ENCODE results near the gene TNN. TPM values are rescaled to one million over a fixed set of nuclear protein-coding genes. Genes with fewer than 3 reads are reported as not detected.

Gene TNN
- polyA plus RNA-seq, 6 donors from 2014 or later, result 0.06 TPM; not detected in 5

GRCh38 chr1:175179837-175180590 lies 112.4 kb downstream of the TNN start:
- Mint-ChIP-seq H3K27ac (peak overlapping the region; percentile 69 to 98 (median 90)), H3K27me3 (no peaks in the 10 kb centered on the region), H3K4me3 (peak overlapping the region in 7 of 8 donors; percentile 24 to 85 (median 58)), H3K9me3 (peaks cover 0 to 1% (median 0%) of the 10 kb centered on the region in 7 donors), H3K4me1 (peaks cover 79 to 97% (median 89%) of the 10 kb centered on the region in 3 donors), H3K36me3 (peaks cover 33 to 35% of the 10 kb centered on the region in 2 donors)
- ATAC-seq (ENCODE audit: low read depth in 2 of 2) (peak; percentile 27 to 51), DNase-seq (no peak)

- Mint-ChIP-seq H3K4me1 (peaks cover 90 to 100% (median 98%) of the 10 kb centered on the region in 3 donors), H3K27ac (peak overlapping the region; percentile 61 to 94 (median 86)), H3K36me3 (peaks cover 35 to 48% of the 10 kb centered on the region in 2 donors), H3K27me3 (no peaks in the 10 kb centered on the region), H3K4me3 (peak overlapping the region in 6 of 8 donors; percentile 17 to 85 (median 64)), H3K9me3 (no peaks in the 10 kb centered on the region)
- ATAC-seq (ENCODE audit: low read depth in 2 of 2) (no peak), DNase-seq (no peak)
These were observed 114.6 kb downstream of the TNN start for GRCh38 chr1:175182201-175182746.

- no peak for ATAC-seq (ENCODE audit: low read depth in 2 of 2)
- peaks cover 91 to 100% (median 98%) of the 10 kb centered on the region in 3 donors for H3K4me1 Mint-ChIP-seq
- peak overlapping the region in 5 of 6 donors; percentile 38 to 90 (median 83) for H3K27ac Mint-ChIP-seq
- DNase-seq, result no peak
- no peaks in the 10 kb centered on the region for H3K27me3 Mint-ChIP-seq
- no peaks in the 10 kb centered on the region for H3K9me3 Mint-ChIP-seq
- peaks cover 48 to 49% of the 10 kb centered on the region in 2 donors for H3K36me3 Mint-ChIP-seq
- peak overlapping the region; percentile 47 to 86 (median 68) for H3K4me3 Mint-ChIP-seq
These were observed 116.0 kb downstream of the TNN start for GRCh38 chr1:175183586-175183985.

- H3K9me3 Mint-ChIP-seq, result no peaks in the 10 kb centered on the region
- ATAC-seq (ENCODE audit: low read depth in 2 of 2), result no peak
- DNase-seq, result no peak
- peak overlapping the region; percentile 69 to 100 (median 92) for H3K4me3 Mint-ChIP-seq
- H3K27ac Mint-ChIP-seq, result peak overlapping the region; percentile 57 to 88 (median 76)
- peaks cover 97 to 100% (median 100%) of the 10 kb centered on the region in 3 donors for H3K4me1 Mint-ChIP-seq
- H3K27me3 Mint-ChIP-seq, result no peaks in the 10 kb centered on the region
- peaks cover 55 to 59% of the 10 kb centered on the region in 2 donors for H3K36me3 Mint-ChIP-seq
These were observed 118.3 kb downstream of the TNN start for GRCh38 chr1:175185903-175186302.

GRCh38 chr1:175186433-175187160 lies 119.0 kb downstream of the TNN start:
- ATAC-seq (ENCODE audit: low read depth in 2 of 2), result no peak
- DNase-seq, result no peak

GRCh38 chr1:175188936-175189335 lies 121.3 kb downstream of the TNN start:
- H3K4me3 Mint-ChIP-seq, result peak overlapping the region; percentile 85 to 100 (median 99)
- peaks cover 82 to 87% (median 85%) of the 10 kb centered on the region in 3 donors for H3K4me1 Mint-ChIP-seq
- no peaks in the 10 kb centered on the region for H3K9me3 Mint-ChIP-seq
- H3K27me3 Mint-ChIP-seq, result no peaks in the 10 kb centered on the region
- ATAC-seq (ENCODE audit: low read depth in 2 of 2) (peak; percentile 79 to 84), DNase-seq (peak; percentile 82)
- peaks cover 44 to 45% of the 10 kb centered on the region in 2 donors for H3K36me3 Mint-ChIP-seq
- peak overlapping the region; percentile 90 to 98 (median 96) for H3K27ac Mint-ChIP-seq

More at GRCh38 chr1:175186433-175187160, 119.0 kb downstream of the TNN start:
- Mint-ChIP-seq H3K4me3 (peak overlapping the region; percentile 69 to 100 (median 96)), H3K36me3 (peaks cover 53 to 58% of the 10 kb centered on the region in 2 donors), H3K9me3 (no peaks in the 10 kb centered on the region), H3K4me1 (peaks cover 94 to 99% (median 97%) of the 10 kb centered on the region in 3 donors), H3K27ac (peak overlapping the region; percentile 57 to 97 (median 92)), H3K27me3 (no peaks in the 10 kb centered on the region)

- DNase-seq (peak; percentile 41), ATAC-seq (ENCODE audit: low read depth in 2 of 2) (peak; percentile 19 to 20)
- Mint-ChIP-seq H3K27ac (peak overlapping the region in 5 of 6 donors; percentile 74 to 98 (median 94)), H3K4me3 (peak overlapping the region; percentile 85 to 100 (median 99)), H3K4me1 (peaks cover 83 to 85% (median 85%) of the 10 kb centered on the region in 3 donors), H3K9me3 (no peaks in the 10 kb centered on the region), H3K36me3 (peaks cover 27 to 33% of the 10 kb centered on the region in 2 donors), H3K27me3 (no peaks in the 10 kb centered on the region)
These were observed 124.0 kb downstream of the TNN start for GRCh38 chr1:175191659-175192058.

- peaks cover 81 to 85% (median 85%) of the 10 kb centered on the region in 3 donors for H3K4me1 Mint-ChIP-seq
- DNase-seq (peak; percentile 25), ATAC-seq (ENCODE audit: low read depth in 2 of 2) (peak; percentile 7 to 8)
- H3K27ac Mint-ChIP-seq, result peak overlapping the region; percentile 74 to 98 (median 92)
- H3K9me3 Mint-ChIP-seq, result no peaks in the 10 kb centered on the region
- H3K4me3 Mint-ChIP-seq, result peak overlapping the region; percentile 85 to 100 (median 99)
- H3K36me3 Mint-ChIP-seq, result peaks cover 21 to 31% of the 10 kb centered on the region in 2 donors
- no peaks in the 10 kb centered on the region for H3K27me3 Mint-ChIP-seq
These were observed 124.5 kb downstream of the TNN start for GRCh38 chr1:175192111-175192629.

- Mint-ChIP-seq H3K27ac (peak within 1 kb of the TSS; percentile 89 to 98 (median 95)), H3K27me3 (no peaks in the 10 kb centered on the region), H3K4me3 (peak within 1 kb of the TSS; percentile 85 to 100 (median 99)), H3K36me3 (peaks cover 19 to 24% of the 10 kb centered on the region in 2 donors), H3K9me3 (no peaks in the 10 kb centered on the region), H3K4me1 (peaks cover 80 to 85% (median 85%) of the 10 kb centered on the region in 3 donors)
- DNase-seq, result peak; percentile 60
- peak; percentile 47 to 55 for ATAC-seq (ENCODE audit: low read depth in 2 of 2)
These were observed 125.2 kb downstream of the TNN start, which contains the start of gene KIAA0040 for GRCh38 chr1:175192630-175193526. Gene KIAA0040, minus strand, starts transcription at chr1:175192776. Its CDS starts 31,763 bp downstream, at chr1:175161013.

- no peaks in the 10 kb centered on the region for H3K9me3 Mint-ChIP-seq
- DNase-seq, result no peak
- no peak for ATAC-seq (ENCODE audit: low read depth in 2 of 2)
- peak overlapping the region; percentile 82 to 96 (median 90) for H3K27ac Mint-ChIP-seq
- peaks cover 18 to 19% of the 10 kb centered on the region in 2 donors for H3K36me3 Mint-ChIP-seq
- H3K4me3 Mint-ChIP-seq, result peak overlapping the region; percentile 85 to 100 (median 99)
- no peaks in the 10 kb centered on the region for H3K27me3 Mint-ChIP-seq
- H3K4me1 Mint-ChIP-seq, result peaks cover 78 to 85% (median 85%) of the 10 kb centered on the region in 3 donors
These were observed 125.9 kb downstream of the TNN start for GRCh38 chr1:175193527-175193910.

GRCh38 chr1:175195281-175195680 lies 127.6 kb downstream of the TNN start:
- peaks cover 9 to 12% of the 10 kb centered on the region in 2 donors for H3K36me3 Mint-ChIP-seq
- H3K9me3 Mint-ChIP-seq, result no peaks in the 10 kb centered on the region
- no peaks in the 10 kb centered on the region for H3K27me3 Mint-ChIP-seq
- ATAC-seq (ENCODE audit: low read depth in 2 of 2) (peak; percentile 40 to 41), DNase-seq (peak; percentile 36)
- peak overlapping the region; percentile 47 to 87 (median 78) for H3K4me3 Mint-ChIP-seq
- peak overlapping the region; percentile 62 to 93 (median 88) for H3K27ac Mint-ChIP-seq
- H3K4me1 Mint-ChIP-seq, result peaks cover 72 to 84% (median 82%) of the 10 kb centered on the region in 3 donors

- ATAC-seq (ENCODE audit: low read depth in 2 of 2) (peak; percentile 32 to 49), DNase-seq (peak; percentile 37)
- H3K27ac Mint-ChIP-seq, result peak overlapping the region; percentile 71 to 93 (median 88)
- H3K4me3 Mint-ChIP-seq, result peak overlapping the region; percentile 47 to 85 (median 74)
- peaks cover 5 to 7% of the 10 kb centered on the region in 2 donors for H3K36me3 Mint-ChIP-seq
- no peaks in the 10 kb centered on the region for H3K27me3 Mint-ChIP-seq
- H3K4me1 Mint-ChIP-seq, result peaks cover 72 to 84% (median 82%) of the 10 kb centered on the region in 3 donors
- H3K9me3 Mint-ChIP-seq, result no peaks in the 10 kb centered on the region
These were observed 128.2 kb downstream of the TNN start for GRCh38 chr1:175195798-175196197.

Measured in naive B cell (primary cell).